ENCODE measurements around the gene MYO18A.
"Not testable (repeated sequence)": the region's sequence is repeated elsewhere in the genome, so short reads cannot be mapped to it uniquely, and the experiment has no call there.

The MYO18A gene

DNA sequence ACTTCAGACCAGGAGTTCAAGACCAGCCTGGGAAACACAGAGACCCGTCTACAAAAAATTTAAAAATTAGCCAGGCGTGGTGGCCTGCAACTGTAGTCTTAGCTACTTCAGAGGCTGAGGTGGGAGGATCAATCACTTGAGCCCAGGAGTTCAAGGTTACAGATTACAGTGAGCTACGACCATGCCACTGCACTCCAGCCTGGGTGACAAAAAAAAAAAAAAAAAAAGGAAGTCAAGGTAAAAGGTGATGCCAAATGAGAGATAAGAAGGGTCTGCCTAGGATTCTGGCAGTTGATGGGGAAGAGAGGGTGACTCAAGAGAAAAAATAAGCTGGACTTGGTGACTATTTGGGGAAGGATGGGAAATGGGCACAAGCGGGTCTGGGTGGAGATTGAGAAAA is 32.5 kb downstream of the MYO18A start:
- no peak for DNase-seq (ENCODE audit: low read depth in 1 of 2, low spot score in 1 of 2)
- no peak for TF ChIP-seq JUND (IDR thresholded peaks at IDR 0.05; ENCODE audit: low read depth)
- in situ Hi-C loops (cut with HindIII; ENCODE audit: low pct_unique_long_range_greater_than_20kb, low sequenced_read_pairs) = no loop called here

GRCh38 chr17:29147228-29147627 is 33.0 kb downstream of the MYO18A start:
- in situ Hi-C loops (cut with HindIII; ENCODE audit: low pct_unique_long_range_greater_than_20kb, low sequenced_read_pairs) = not testable (repeated sequence)

GRCh38 chr17:29146369-29146972 is 33.7 kb downstream of the MYO18A start:
- in situ Hi-C loops (cut with HindIII; ENCODE audit: low pct_unique_long_range_greater_than_20kb, low sequenced_read_pairs) = no loop called here
- no peak for TF ChIP-seq JUND (IDR thresholded peaks at IDR 0.05; ENCODE audit: low read depth)
- DNase-seq (ENCODE audit: low read depth in 1 of 2, low spot score in 1 of 2) = no peak

More at GRCh38 chr17:29147228-29147627, 33.0 kb downstream of the MYO18A start:
- DNase-seq (ENCODE audit: low read depth in 1 of 2, low spot score in 1 of 2) = not testable (repeated sequence)

GRCh38 chr17:29145289-29146073 is 34.7 kb downstream of the MYO18A start:
- peak; percentile 65 to 89 for DNase-seq (ENCODE audit: low read depth in 1 of 2, low spot score in 1 of 2)
- in situ Hi-C loops (cut with HindIII; ENCODE audit: low pct_unique_long_range_greater_than_20kb, low sequenced_read_pairs) = no loop called here
- TF ChIP-seq JUND (IDR thresholded peaks at IDR 0.05; ENCODE audit: low read depth) = no peak

DNA sequence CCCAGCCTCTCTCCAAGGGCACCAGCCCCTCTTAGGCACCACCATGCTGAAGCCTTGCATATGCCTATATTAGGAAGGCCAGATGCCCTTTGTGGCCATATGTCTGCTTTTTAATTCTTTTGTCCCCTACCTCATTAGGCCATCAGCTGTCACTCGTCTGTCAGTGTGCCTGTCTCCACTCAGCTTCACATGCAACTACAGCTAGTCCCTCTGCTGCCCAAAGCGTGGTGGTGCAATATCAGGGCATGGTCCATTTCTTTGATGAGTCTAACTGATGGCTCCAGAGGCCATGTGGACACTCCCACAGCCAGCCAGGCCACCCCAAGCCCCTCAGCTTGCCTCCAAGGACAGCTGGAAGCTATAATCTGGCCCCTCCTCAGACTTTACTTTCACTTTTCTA is 36.3 kb downstream of the MYO18A start:
- in situ Hi-C loops (cut with HindIII; ENCODE audit: low pct_unique_long_range_greater_than_20kb, low sequenced_read_pairs) = no loop called here
- peak; percentile 54 to 70 for DNase-seq (ENCODE audit: low read depth in 1 of 2, low spot score in 1 of 2)

GRCh38 chr17:29141514-29141876 is 38.7 kb downstream of the MYO18A start:
- DNase-seq (ENCODE audit: low read depth in 1 of 2, low spot score in 1 of 2) = no peak
- TF ChIP-seq JUND (IDR thresholded peaks at IDR 0.05; ENCODE audit: low read depth) = no peak
- in situ Hi-C loops (cut with HindIII; ENCODE audit: low pct_unique_long_range_greater_than_20kb, low sequenced_read_pairs) = no loop called here

More for the DNA sequence above, 36.3 kb downstream of the MYO18A start:
- no peak for TF ChIP-seq JUND (IDR thresholded peaks at IDR 0.05; ENCODE audit: low read depth)

DNA sequence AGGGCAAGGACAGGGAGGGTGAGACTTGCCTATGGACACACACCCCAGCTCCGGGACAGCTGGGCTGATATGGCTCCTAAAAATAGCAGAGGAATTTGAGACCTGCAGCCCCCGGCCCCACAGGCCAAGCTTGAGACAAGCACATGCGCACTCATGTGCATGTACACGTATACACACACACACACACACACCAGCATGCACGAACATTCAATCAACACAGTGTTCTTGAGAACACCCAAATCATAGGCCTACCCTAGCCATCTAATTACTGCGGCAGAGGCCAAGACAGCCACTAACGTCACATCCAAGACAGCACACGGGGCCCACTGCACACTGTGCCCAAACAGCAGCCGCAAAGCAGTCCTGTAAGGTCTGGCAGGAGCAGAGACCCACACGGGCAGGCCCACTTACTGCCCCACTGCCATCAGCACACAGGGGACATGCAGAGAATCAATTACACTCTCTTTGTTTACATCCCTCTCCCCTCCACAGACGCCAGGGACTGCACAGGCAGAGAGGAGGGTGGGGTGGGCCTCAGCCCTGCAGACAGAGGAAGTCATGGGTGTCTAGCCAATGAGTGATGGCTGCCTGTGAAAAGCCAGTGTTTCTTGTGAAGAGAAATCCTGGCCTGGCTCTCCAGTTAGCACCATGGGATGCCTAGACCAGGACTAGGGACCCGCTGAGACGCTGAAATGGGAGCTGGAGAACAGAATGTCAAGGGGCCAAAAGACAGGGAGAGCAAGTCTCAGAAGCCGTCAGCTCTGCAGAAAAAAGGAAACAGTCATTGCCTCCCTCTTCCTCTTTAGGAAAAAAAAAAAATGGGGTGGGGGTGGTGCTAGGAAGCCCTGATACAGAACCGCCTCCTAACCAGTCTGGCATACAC is 39.3 kb downstream of the MYO18A start:
- no peak for DNase-seq (ENCODE audit: low read depth in 1 of 2, low spot score in 1 of 2)
- in situ Hi-C loops (cut with HindIII; ENCODE audit: low pct_unique_long_range_greater_than_20kb, low sequenced_read_pairs) = no loop called here
- no peak for TF ChIP-seq JUND (IDR thresholded peaks at IDR 0.05; ENCODE audit: low read depth)

DNA sequence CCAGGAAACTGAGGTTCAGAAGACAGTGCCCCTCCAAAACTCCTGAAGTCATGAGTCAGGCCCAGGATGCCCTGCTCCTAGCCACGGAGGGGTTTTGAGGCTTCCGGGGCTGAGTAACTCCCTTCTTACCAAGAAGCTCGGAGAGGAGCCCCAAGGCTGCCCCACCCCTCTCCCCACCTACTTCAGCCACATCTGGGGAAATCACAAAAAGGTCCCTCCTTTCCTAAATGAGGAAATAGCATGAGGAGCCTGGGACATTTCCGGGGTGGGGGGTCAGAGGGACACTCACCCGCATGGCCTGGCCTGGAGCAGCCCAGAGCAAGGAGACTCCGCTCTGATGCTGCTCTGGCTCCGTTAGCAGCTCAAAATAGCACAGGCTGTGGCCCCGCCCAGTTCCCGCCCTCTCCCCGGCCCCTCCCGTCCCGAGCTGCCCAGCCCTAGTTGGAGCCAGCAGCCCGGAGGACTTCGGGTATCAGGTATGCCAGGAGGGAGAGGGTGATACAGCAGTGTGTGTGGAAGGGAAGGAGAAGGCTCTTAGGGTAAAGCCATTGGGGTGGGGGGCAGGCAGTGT is 40.1 kb downstream of the MYO18A start:
- in situ Hi-C loops (cut with HindIII; ENCODE audit: low pct_unique_long_range_greater_than_20kb, low sequenced_read_pairs) = no loop called here
- no peak for TF ChIP-seq JUND (IDR thresholded peaks at IDR 0.05; ENCODE audit: low read depth)
- peak in 1 of 2 experiments; percentile 58 for DNase-seq (ENCODE audit: low read depth in 1 of 2, low spot score in 1 of 2)

GRCh38 chr17:29138971-29139691 is 41.1 kb downstream of the MYO18A start:
- DNase-seq (ENCODE audit: low read depth in 1 of 2, low spot score in 1 of 2) = no peak
- no peak for TF ChIP-seq JUND (IDR thresholded peaks at IDR 0.05; ENCODE audit: low read depth)
- in situ Hi-C loops (cut with HindIII; ENCODE audit: low pct_unique_long_range_greater_than_20kb, low sequenced_read_pairs) = no loop called here

- DNase-seq (ENCODE audit: low read depth in 1 of 2, low spot score in 1 of 2) = no peak
- no peak for TF ChIP-seq JUND (IDR thresholded peaks at IDR 0.05; ENCODE audit: low read depth)
- in situ Hi-C loops (cut with HindIII; ENCODE audit: low pct_unique_long_range_greater_than_20kb, low sequenced_read_pairs) = no loop called here
Measured at GRCh38 chr17:29138184-29138955, 41.8 kb downstream of the MYO18A start.

DNA sequence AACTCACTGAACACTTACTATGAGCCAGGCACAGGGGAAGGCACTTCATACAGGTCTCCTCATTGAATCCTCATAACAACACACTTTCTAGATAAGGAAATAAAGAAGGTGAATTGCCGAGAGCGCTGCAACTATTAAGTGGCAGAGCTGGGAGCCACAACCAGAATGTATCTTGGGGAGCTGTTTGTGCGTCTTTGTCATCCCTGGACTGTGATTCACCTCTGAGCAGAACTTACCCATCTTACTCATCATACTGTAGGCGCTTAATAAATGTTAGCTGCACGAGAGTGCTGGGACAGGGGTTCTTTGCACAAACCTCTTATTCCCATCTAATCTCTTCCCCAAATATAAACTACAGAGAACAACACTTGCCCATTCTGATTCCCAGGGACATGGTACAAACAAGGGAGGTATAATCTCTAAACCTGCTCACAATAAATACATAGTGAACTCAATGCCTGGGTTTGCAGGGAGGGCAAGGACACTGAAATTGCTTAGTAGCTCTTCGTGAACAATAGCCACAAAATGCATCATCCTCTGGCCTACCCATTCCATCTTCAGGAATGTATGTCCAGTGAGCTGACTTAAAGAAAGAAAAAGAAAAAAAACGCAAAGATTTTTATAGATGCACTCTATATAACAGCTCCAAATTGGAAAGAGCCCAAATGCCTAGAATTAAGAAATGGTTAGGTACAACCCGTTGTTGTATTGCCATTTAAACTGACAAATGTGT is 43.0 kb downstream of the MYO18A start:
- no peak for TF ChIP-seq JUND (IDR thresholded peaks at IDR 0.05; ENCODE audit: low read depth)
- in situ Hi-C loops (cut with HindIII; ENCODE audit: low pct_unique_long_range_greater_than_20kb, low sequenced_read_pairs) = no loop called here
- no peak for DNase-seq (ENCODE audit: low read depth in 1 of 2, low spot score in 1 of 2)
